VCaP (cell line): Measurements from ENCODE around the gene AJM1.

Experiments used
- H3K27ac ChIP-seq: fragments of 450-650 bp; 2 replicates; pipeline ENCODE4 v1.5.1; 2017
- TF ChIP-seq, protein P1 (sequence below): fragments of 450-650 bp; conservative IDR thresholded peaks from 2 replicates; pipeline ENCODE4 v1.5.1; 2017; ENCODE audit warnings: mild to moderate bottlenecking, moderate library complexity

Gene AJM1

DNA sequence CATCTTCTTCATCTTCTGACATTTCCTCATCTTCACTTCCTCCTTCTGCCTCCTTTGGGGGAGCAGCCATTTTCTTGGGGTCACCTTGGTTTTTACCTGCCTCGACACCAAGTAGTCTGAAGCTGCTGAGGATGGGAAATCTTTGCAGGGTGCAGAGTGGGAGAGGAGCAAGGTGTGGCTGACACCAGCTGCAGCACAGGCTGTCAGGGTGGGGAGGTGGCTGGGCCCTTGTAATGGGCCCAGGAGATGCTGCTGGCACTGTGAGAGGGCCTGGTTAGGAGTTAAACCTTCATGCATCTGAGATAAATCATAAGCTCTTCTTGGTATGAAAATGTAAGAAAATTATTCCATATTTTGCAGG lies 26.9 kb upstream of the AJM1 start:
- TF ChIP-seq, protein P1, sequence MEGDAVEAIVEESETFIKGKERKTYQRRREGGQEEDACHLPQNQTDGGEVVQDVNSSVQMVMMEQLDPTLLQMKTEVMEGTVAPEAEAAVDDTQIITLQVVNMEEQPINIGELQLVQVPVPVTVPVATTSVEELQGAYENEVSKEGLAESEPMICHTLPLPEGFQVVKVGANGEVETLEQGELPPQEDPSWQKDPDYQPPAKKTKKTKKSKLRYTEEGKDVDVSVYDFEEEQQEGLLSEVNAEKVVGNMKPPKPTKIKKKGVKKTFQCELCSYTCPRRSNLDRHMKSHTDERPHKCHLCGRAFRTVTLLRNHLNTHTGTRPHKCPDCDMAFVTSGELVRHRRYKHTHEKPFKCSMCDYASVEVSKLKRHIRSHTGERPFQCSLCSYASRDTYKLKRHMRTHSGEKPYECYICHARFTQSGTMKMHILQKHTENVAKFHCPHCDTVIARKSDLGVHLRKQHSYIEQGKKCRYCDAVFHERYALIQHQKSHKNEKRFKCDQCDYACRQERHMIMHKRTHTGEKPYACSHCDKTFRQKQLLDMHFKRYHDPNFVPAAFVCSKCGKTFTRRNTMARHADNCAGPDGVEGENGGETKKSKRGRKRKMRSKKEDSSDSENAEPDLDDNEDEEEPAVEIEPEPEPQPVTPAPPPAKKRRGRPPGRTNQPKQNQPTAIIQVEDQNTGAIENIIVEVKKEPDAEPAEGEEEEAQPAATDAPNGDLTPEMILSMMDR: no peak
- H3K27ac ChIP-seq: no peak overlapping the region

- H3K27ac ChIP-seq: 0 out of 2 replicates have a peak overlapping the region, but pooled peaks have one; percentile 16
- TF ChIP-seq, protein P1: no peak
Observed at GRCh38 chr9:136820971-136821825, 21.1 kb upstream of the AJM1 start.

DNA sequence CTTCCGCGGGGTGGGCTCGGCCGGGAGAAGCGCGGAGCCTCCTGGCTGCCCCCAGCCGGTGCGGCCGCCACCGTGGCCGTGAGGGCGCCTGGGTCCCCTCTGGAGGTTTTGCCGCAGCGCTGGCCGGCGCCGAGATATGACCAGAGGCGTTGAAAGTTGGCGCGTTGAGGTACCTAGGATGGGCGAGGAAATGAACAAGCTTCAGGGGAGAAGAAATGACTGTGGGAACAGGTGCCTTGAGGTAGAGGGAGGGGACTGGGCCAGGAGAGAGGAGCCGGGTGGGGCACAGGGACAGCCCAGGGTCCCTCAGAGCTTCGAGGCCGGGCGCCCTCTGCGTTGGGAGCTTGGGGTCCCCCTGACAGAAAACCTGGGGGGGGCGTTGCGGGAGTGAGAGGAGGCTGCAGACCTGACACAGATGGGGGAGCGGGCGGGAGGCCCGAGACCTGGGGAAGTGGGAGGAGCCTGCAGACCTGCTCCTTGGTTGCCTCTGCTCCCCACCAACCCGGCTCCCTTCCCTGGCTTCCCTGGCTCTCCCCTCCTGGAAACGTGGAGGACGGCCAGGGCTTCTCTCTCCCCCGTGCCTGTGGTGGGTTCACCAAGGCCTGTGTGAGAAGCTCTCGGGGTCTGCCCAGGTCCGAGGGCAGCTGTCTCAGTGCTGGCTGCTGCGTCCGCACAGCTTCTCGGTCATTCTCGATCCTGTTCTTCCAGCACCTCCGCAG lies 20.3 kb upstream of the AJM1 start:
- TF ChIP-seq, protein P1: no peak

GRCh38 chr9:136823136-136824046 lies 18.9 kb upstream of the AJM1 start:
- H3K27ac ChIP-seq: no peak overlapping the region
- TF ChIP-seq, protein P1: no peak

More for the DNA sequence above, 20.3 kb upstream of the AJM1 start:
- 0 out of 2 replicates have a peak overlapping the region, but pooled peaks have one; percentile 16 for H3K27ac ChIP-seq

GRCh38 chr9:136824496-136825225 lies 17.6 kb upstream of the AJM1 start:
- TF ChIP-seq, protein P1: no peak
- no peak overlapping the region for H3K27ac ChIP-seq

- H3K27ac ChIP-seq: no peak overlapping the region
- TF ChIP-seq, protein P1: no peak
Observed at GRCh38 chr9:136825295-136826187, 16.7 kb upstream of the AJM1 start.
